Testis (tissue), 2 donors: Measurements from ENCODE around the gene ABCA13.

Source experiments
- POLR2A ChIP-seq: fragments of 450-650 bp; IDR thresholded peaks from one replicate; pipeline ENCODE4 v1.6.1; 2017; ENCODE audit warnings: antibody characterized with exemption, mild to moderate bottlenecking, moderate library complexity
- TF ChIP-seq, protein P1 (sequence below), 3 experiments: fragments of 450-650 bp in 2 of 3; fragments of 200-600 bp in 1 of 3; sonication (generic) in 1 of 3; IDR thresholded peaks; one replicate each; pipeline ENCODE4 v1.5.1; 2016 to 2019; ENCODE audit warnings: antibody characterized with exemption in 3 of 3, mild to moderate bottlenecking in 2 of 3, moderate library complexity in 1 of 3

DNA sequence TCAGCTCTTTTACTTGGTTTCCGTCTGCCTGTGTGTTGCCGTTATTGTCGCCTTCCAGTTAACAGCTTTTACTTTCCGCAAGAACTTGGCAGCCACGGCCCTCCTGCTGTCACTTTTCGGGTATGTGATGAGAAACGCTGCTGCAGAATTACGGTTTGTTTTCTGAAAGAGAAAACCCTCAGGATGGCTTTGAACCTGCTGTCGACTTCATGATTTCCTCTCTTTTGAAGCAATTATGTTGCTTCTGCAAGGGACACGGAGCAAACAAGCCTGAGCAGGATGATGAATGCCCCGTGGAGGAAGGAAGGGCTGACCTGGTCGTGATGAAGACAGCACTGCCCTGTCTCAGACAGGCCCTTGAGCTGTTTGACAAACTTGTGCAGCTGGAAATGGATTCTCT, 339.8 kb downstream of the ABCA13 start:
- no peak for TF ChIP-seq POLR2A
- TF ChIP-seq, protein P1, sequence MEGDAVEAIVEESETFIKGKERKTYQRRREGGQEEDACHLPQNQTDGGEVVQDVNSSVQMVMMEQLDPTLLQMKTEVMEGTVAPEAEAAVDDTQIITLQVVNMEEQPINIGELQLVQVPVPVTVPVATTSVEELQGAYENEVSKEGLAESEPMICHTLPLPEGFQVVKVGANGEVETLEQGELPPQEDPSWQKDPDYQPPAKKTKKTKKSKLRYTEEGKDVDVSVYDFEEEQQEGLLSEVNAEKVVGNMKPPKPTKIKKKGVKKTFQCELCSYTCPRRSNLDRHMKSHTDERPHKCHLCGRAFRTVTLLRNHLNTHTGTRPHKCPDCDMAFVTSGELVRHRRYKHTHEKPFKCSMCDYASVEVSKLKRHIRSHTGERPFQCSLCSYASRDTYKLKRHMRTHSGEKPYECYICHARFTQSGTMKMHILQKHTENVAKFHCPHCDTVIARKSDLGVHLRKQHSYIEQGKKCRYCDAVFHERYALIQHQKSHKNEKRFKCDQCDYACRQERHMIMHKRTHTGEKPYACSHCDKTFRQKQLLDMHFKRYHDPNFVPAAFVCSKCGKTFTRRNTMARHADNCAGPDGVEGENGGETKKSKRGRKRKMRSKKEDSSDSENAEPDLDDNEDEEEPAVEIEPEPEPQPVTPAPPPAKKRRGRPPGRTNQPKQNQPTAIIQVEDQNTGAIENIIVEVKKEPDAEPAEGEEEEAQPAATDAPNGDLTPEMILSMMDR (IDR thresholded peaks at IDR 0.05), result no peak
